A549 (cell line): Measurements from ENCODE around the gene IL17RA. TPM values are rescaled to one million over a fixed set of nuclear protein-coding genes. Genes with fewer than 3 reads are reported as not detected.

ENCODE experiments used
- ATAC-seq, 2 experiments: fragments of 200-7000 bp in 1 of 2; fragments of >200 bp in 1 of 2; cut with Nextera tagmentation in 1 of 2; cut with Tn5 transposase in 1 of 2; 3 replicates each; pipeline versions ENCODE4 v1.8.0 to v1.9.1; 2018 to 2020; ENCODE audit warnings: mild to moderate bottlenecking in 1 of 2, moderate library complexity in 1 of 2
- CTCF ChIA-PET: fragments of 300-600 bp; sonication (Branson Sonifier 250); formaldehyde crosslinking; extraction: SDS; loops from one replicate; lab custom pipeline; 2021; ENCODE audit warnings: antibody characterized with exemption, inconsistent platforms; lab: Yijun Ruan, JAX
- POLR2A ChIA-PET: fragments of 350-600 bp; formaldehyde crosslinking; extraction: SDS; loops from one replicate; lab custom pipeline; 2021; ENCODE audit warnings: antibody characterized with exemption, inconsistent platforms; lab: Yijun Ruan, JAX
- DNase-seq, 2 experiments: peaks; one replicate each; pipeline versions ENCODE4 v3.0.0 to v3.0.0-alpha.2; 2011 to 2016; ENCODE audit warnings: low read depth in 1 of 2, low spot score in 1 of 2
- FAIRE-seq: peaks from 2 replicates; lab custom pipeline; 2011; peaks lifted over from hg19 to GRCh38; lab: Jason Lieb, UNC
- H3K27ac ChIP-seq, 2 experiments: fragments of >200 bp; sonication (Bioruptor Twin); formaldehyde crosslinking; 3 replicates each; pipeline ENCODE4 v1.5.1; 2016 to 2017
- H3K4me1 ChIP-seq: fragments of >200 bp; sonication (Bioruptor Twin); formaldehyde crosslinking; 3 replicates; pipeline ENCODE4 v1.6.1; 2016
- H3K4me2 ChIP-seq: fragments of >200 bp; sonication (Bioruptor Twin); formaldehyde crosslinking; 3 replicates; pipeline ENCODE4 v1.6.1; 2016
- H3K4me3 ChIP-seq: fragments of >200 bp; sonication (Bioruptor Twin); formaldehyde crosslinking; 3 replicates; pipeline ENCODE4 v1.5.1; 2016
- H3K9me3 ChIP-seq: fragments of >200 bp; sonication (Bioruptor Twin); formaldehyde crosslinking; 3 replicates; pipeline ENCODE4 v1.6.1; 2016
- BHLHE40 ChIP-seq: IDR thresholded peaks from 2 replicates; pipeline ENCODE4 v1.6.1; 2012; ENCODE audit warnings: low read depth, low read length, inconsistent platforms
- CBX2 ChIP-seq: fragments of 200-600 bp; sonication (generic); IDR thresholded peaks from 2 replicates; pipeline ENCODE4 v1.6.1; 2016; ENCODE audit warnings: low read depth, mild to moderate bottlenecking, borderline replicate concordance
- CBX8 ChIP-seq: fragments of 200-600 bp; sonication (generic); IDR thresholded peaks from 2 replicates; pipeline ENCODE4 v1.6.1; 2016
- EHMT2 ChIP-seq: fragments of 200-600 bp; sonication (generic); IDR thresholded peaks from 2 replicates; pipeline ENCODE4 v1.6.1; 2016; ENCODE audit warnings: antibody characterized with exemption, low read depth, mild to moderate bottlenecking, moderate library complexity
- FOSB ChIP-seq: fragments of 250-450 bp; sonication (Bioruptor Pico); IDR thresholded peaks from 2 replicates; pipeline ENCODE4 v1.5.0; 2020; ENCODE audit warnings: mild to moderate bottlenecking, moderate library complexity
- FOXS1 ChIP-seq: fragments of 250-450 bp; sonication (Bioruptor Pico); IDR thresholded peaks from 2 replicates; pipeline ENCODE4 v1.5.0; 2020; ENCODE audit warnings: mild to moderate bottlenecking, moderate library complexity
- HMGXB4 ChIP-seq: fragments of 250-450 bp; sonication (Bioruptor Pico); IDR thresholded peaks from 2 replicates; pipeline ENCODE4 v1.5.0; 2021; ENCODE audit warnings: mild to moderate bottlenecking, moderate library complexity, borderline replicate concordance
- HOXA7 ChIP-seq: fragments of 250-450 bp; sonication (Bioruptor Pico); IDR thresholded peaks from 2 replicates; pipeline ENCODE4 v1.5.0; 2020; ENCODE audit warnings: mild to moderate bottlenecking, moderate library complexity
- HOXB13 ChIP-seq: fragments of 250-450 bp; sonication (Bioruptor Pico); IDR thresholded peaks from 2 replicates; pipeline ENCODE4 v1.5.0; 2020; ENCODE audit warnings: low read depth, mild to moderate bottlenecking, moderate library complexity
- JUNB ChIP-seq: fragments of >200 bp; sonication (Bioruptor Twin); formaldehyde crosslinking; IDR thresholded peaks from 2 replicates; pipeline ENCODE4 v1.6.1; 2016
- KDM5A ChIP-seq: fragments of 200-600 bp; sonication (generic); IDR thresholded peaks from 2 replicates; pipeline ENCODE4 v1.6.1; 2016; ENCODE audit warnings: antibody characterized with exemption, mild to moderate bottlenecking
- MAZ ChIP-seq: fragments of 150-350 bp; IDR thresholded peaks from 2 replicates; pipeline ENCODE4 v1.6.1; 2014; ENCODE audit warnings: antibody characterized with exemption, low read depth, low read length, borderline replicate concordance
- MYC ChIP-seq: IDR thresholded peaks from 2 replicates; pipeline ENCODE4 v1.6.1; 2012; ENCODE audit warnings: mild to moderate bottlenecking, inconsistent platforms, low read length, improper control_type of control experiment, borderline replicate concordance
- NR3C1 ChIP-seq: fragments of >200 bp; sonication (Bioruptor Twin); formaldehyde crosslinking; IDR thresholded peaks from 3 replicates; pipeline ENCODE4 v1.6.1; 2017
- PBX3 ChIP-seq: IDR thresholded peaks from 2 replicates; pipeline ENCODE4 v1.6.1; 2012
- PHF8 ChIP-seq: fragments of 200-600 bp; sonication (generic); IDR thresholded peaks from 2 replicates; pipeline ENCODE4 v1.6.1; 2016; ENCODE audit warnings: low read depth, mild to moderate bottlenecking, antibody characterized with exemption, moderate library complexity, borderline replicate concordance
- RAD21 ChIP-seq, 2 experiments: fragments of >200 bp in 1 of 2; sonication (Bioruptor Twin) in 1 of 2; formaldehyde crosslinking in 1 of 2; IDR thresholded peaks in 1 of 2; conservative IDR thresholded peaks in 1 of 2; 2 replicates in 1 of 2; 3 replicates in 1 of 2; pipeline ENCODE4 v1.6.1; 2012 to 2018; ENCODE audit warnings: inconsistent platforms in 1 of 2
- RARB ChIP-seq: fragments of 250-450 bp; sonication (Bioruptor Pico); IDR thresholded peaks from 2 replicates; pipeline ENCODE4 v1.8.0; 2021; ENCODE audit warnings: mild to moderate bottlenecking, moderate library complexity
- REST ChIP-seq: fragments of 200-600 bp; sonication (generic); IDR thresholded peaks from 2 replicates; pipeline ENCODE4 v1.6.1; 2016; ENCODE audit warnings: antibody characterized with exemption, mild to moderate bottlenecking, moderate library complexity
- SREBF2 ChIP-seq: fragments of 450-650 bp; IDR thresholded peaks from 2 replicates; pipeline ENCODE4 v1.6.1; 2014; ENCODE audit warnings: mild to moderate bottlenecking, moderate library complexity
- TFCP2L1 ChIP-seq: fragments of 250-450 bp; sonication (Bioruptor Pico); IDR thresholded peaks from 2 replicates; pipeline ENCODE4 v1.5.0; 2021; ENCODE audit warnings: mild to moderate bottlenecking
- TP53 ChIP-seq: fragments of 250-450 bp; sonication (Bioruptor Pico); IDR thresholded peaks from 2 replicates; pipeline ENCODE4 v1.5.0; 2021; ENCODE audit warnings: mild to moderate bottlenecking, moderate library complexity
- ZNF302 ChIP-seq: fragments of 250-450 bp; sonication (Bioruptor Pico); IDR thresholded peaks from 2 replicates; pipeline ENCODE4 v1.9.0; 2021; ENCODE audit warnings: inconsistent platforms, mild to moderate bottlenecking, moderate library complexity
- WGBS: methylation state at CpG from one replicate; pipeline ENCODE4 v1.1.6; 2017; ENCODE audit errors: missing lambda C conversion rate; 5-methylcytosine and 5-hydroxymethylcytosine counted together
- polyA plus RNA-seq, 4 experiments: library from polyadenylated mRNA; depleted of rRNA in 3 of 4; stranded (reverse); fragments of >200 nt; fragmentation: RNase III in 1 of 4; extraction: RNeasy Plus Mini Kit Qiagen cat#74134 plus additional on column Dnase treatment in 1 of 4; gene quantifications; 2 replicates in 3 of 4; 3 replicates in 1 of 4; pipeline ENCODE4 v1.2.3, GENCODE V29; 2011 to 2017
- TF ChIP-seq, protein P1 (sequence below): IDR thresholded peaks from 2 replicates; pipeline ENCODE4 v1.6.1; 2012
- TF ChIP-seq, protein P2 (sequence below): fragments of 450-650 bp; IDR thresholded peaks from 2 replicates; pipeline ENCODE4 v1.6.1; 2014; ENCODE audit warnings: antibody characterized with exemption
- TF ChIP-seq, protein P3 (sequence below): fragments of >200 bp; sonication (Bioruptor Twin); formaldehyde crosslinking; IDR thresholded peaks from 3 replicates; pipeline ENCODE4 v1.6.1; 2016

Gene IL17RA
- polyA plus RNA-seq, 2 of the 4 experiments (the other 2 are of a cell fraction), result 4.3 to 6.4 TPM

DNA sequence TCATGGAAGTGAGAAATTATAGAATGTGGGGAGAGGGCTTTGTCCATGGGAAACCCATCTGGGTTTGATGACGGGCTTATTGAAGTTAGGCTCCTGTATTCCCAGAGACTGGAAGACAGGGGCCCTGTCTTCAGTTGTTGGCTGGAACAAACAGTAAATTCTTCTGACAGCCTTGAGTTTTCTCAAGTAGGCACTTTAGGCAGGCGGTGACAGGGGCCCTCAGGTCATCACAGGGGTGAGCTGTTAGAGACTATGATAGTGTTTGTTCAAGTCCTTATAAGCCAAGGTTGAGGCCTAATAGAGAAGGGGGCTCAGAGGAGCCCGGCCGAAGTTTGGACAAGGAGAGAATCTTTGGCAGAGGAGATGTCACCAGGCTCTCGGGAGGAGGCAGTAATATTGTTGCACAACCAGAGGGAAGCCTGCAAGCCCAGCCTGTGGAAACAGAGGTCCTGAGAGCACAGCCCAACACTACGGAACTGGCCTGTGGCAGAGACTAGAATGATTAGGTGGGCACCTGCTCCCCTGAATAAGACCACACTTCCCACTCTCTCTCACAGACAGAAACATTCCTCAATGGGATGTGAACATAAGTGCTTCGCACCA, 20.2 kb upstream of the IL17RA start:
- ChIA-PET CTCF (interaction anchor here (1.6 kb wide), 1 partner anchor 107 kb away, joined by 4 read pairs; no protein-coding TSS in a partner anchor), POLR2A (no interaction called here)
- no peak for TF ChIP-seq MAZ
- TF ChIP-seq, protein P1, sequence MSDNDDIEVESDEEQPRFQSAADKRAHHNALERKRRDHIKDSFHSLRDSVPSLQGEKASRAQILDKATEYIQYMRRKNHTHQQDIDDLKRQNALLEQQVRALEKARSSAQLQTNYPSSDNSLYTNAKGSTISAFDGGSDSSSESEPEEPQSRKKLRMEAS, result no peak
- no peak for TF ChIP-seq RARB (CRISPR knock-in tag)
- no peak for TF ChIP-seq PBX3
- TF ChIP-seq FOXS1 (CRISPR knock-in tag), result no peak
- TF ChIP-seq EHMT2, result no peak
- no peak for TF ChIP-seq CBX2
- TF ChIP-seq ZNF302, result no peak
- WGBS, result 87% methylated on average over 7 of the region's 7 CpGs
- FAIRE-seq (no peak), ATAC-seq (no peak), DNase-seq (no peak)
- Histone ChIP-seq H3K9me3 (no peaks in the 10 kb centered on the region), H3K4me3 (no peak overlapping the region), H3K27ac (no peak overlapping the region), H3K4me1 (no peaks in the 10 kb centered on the region), H3K4me2 (no peak overlapping the region)

GRCh38 chr22:17065433-17065832, 19.4 kb upstream of the IL17RA start:
- CTCF ChIA-PET, result no interaction called here
- no peak for DNase-seq
- TF ChIP-seq, protein P2, sequence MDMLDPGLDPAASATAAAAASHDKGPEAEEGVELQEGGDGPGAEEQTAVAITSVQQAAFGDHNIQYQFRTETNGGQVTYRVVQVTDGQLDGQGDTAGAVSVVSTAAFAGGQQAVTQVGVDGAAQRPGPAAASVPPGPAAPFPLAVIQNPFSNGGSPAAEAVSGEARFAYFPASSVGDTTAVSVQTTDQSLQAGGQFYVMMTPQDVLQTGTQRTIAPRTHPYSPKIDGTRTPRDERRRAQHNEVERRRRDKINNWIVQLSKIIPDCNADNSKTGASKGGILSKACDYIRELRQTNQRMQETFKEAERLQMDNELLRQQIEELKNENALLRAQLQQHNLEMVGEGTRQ, result no peak
- no peak for TF ChIP-seq CBX8
- TF ChIP-seq TP53, result no peak
- no peak for TF ChIP-seq PHF8
- no peak for TF ChIP-seq JUNB
- no peak for TF ChIP-seq MAZ
- TF ChIP-seq FOXS1 (CRISPR knock-in tag), result no peak
- no peak for TF ChIP-seq SREBF2
- TF ChIP-seq BHLHE40, result no peak
- TF ChIP-seq HOXA7, result no peak
- TF ChIP-seq HOXB13, result no peak
- TF ChIP-seq TFCP2L1 (CRISPR knock-in tag), result no peak
- TF ChIP-seq RAD21 (conservative IDR thresholded peaks at IDR 0.05 in 1 of 2, IDR thresholded peaks at IDR 0.05 in 1 of 2), result no peak
- TF ChIP-seq FOSB, result no peak
- TF ChIP-seq MYC, result no peak
- TF ChIP-seq KDM5A, result no peak
- TF ChIP-seq REST, result no peak
- TF ChIP-seq, protein P3, sequence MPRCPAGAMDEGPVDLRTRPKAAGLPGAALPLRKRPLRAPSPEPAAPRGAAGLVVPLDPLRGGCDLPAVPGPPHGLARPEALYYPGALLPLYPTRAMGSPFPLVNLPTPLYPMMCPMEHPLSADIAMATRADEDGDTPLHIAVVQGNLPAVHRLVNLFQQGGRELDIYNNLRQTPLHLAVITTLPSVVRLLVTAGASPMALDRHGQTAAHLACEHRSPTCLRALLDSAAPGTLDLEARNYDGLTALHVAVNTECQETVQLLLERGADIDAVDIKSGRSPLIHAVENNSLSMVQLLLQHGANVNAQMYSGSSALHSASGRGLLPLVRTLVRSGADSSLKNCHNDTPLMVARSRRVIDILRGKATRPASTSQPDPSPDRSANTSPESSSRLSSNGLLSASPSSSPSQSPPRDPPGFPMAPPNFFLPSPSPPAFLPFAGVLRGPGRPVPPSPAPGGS, result no peak
- no peak for TF ChIP-seq HMGXB4 (CRISPR knock-in tag)
- TF ChIP-seq NR3C1, result no peak

More at GRCh38 chr22:17065433-17065832, 19.4 kb upstream of the IL17RA start:
- WGBS, result 98% methylated on average over 6 of the region's 7 CpGs
- POLR2A ChIA-PET, result no interaction called here
- Histone ChIP-seq H3K4me3 (no peak overlapping the region), H3K27ac (no peak overlapping the region), H3K4me1 (no peaks in the 10 kb centered on the region), H3K4me2 (no peak overlapping the region), H3K9me3 (no peaks in the 10 kb centered on the region)
- FAIRE-seq, result no peak
- ATAC-seq, result no peak
